ENCODE measurements around the gene SSH2.
A peak's percentile ranks its signal among the peaks of the same experiment; 100 is the strongest.
"Not testable (repeated sequence)": the region's sequence is repeated elsewhere in the genome, so short reads cannot be mapped to it uniquely, and the experiment has no call there.

SSH2 gene

GRCh38 chr17:29693751-29694150, 236.3 kb downstream of the SSH2 start:
- Mint-ChIP-seq H3K4me1 (peaks cover 18% of the 10 kb centered on the region), H3K36me3 (ENCODE audit: insufficient read depth) (peaks cover 27% of the 10 kb centered on the region), H3K27me3 (no peaks in the 10 kb centered on the region), H3K27ac (ENCODE audit: low read depth) (peak overlapping the region; percentile 46), H3K4me3 (no peak overlapping the region), H3K9me3 (no peaks in the 10 kb centered on the region)
- DNase-seq (ENCODE audit: low spot score in 2 of 2): no peak
- ATAC-seq (replicated peaks; ENCODE audit: extremely low read depth, poor library complexity, severe bottlenecking): no peak

GRCh38 chr17:29687596-29687995, 242.4 kb downstream of the SSH2 start:
- H3K4me1 Mint-ChIP-seq: peaks cover 20% of the 10 kb centered on the region
- H3K9me3 Mint-ChIP-seq: no peaks in the 10 kb centered on the region
- no peak overlapping the region for H3K4me3 Mint-ChIP-seq
- ATAC-seq (replicated peaks; ENCODE audit: extremely low read depth, poor library complexity, severe bottlenecking) (no peak), DNase-seq (ENCODE audit: low spot score in 2 of 2) (no peak)
- peaks cover 29% of the 10 kb centered on the region for H3K36me3 Mint-ChIP-seq (ENCODE audit: insufficient read depth)
- H3K27ac Mint-ChIP-seq (ENCODE audit: low read depth): no peak overlapping the region
- H3K27me3 Mint-ChIP-seq: no peaks in the 10 kb centered on the region

GRCh38 chr17:29686993-29687590, 242.9 kb downstream of the SSH2 start:
- DNase-seq (ENCODE audit: low spot score in 2 of 2): no peak
- no peak overlapping the region for H3K27ac Mint-ChIP-seq (ENCODE audit: low read depth)
- H3K9me3 Mint-ChIP-seq: no peaks in the 10 kb centered on the region
- H3K27me3 Mint-ChIP-seq: no peaks in the 10 kb centered on the region
- no peak overlapping the region for H3K4me3 Mint-ChIP-seq
- no peak for ATAC-seq (replicated peaks; ENCODE audit: extremely low read depth, poor library complexity, severe bottlenecking)
- H3K4me1 Mint-ChIP-seq: peaks cover 25% of the 10 kb centered on the region
- H3K36me3 Mint-ChIP-seq (ENCODE audit: insufficient read depth): peaks cover 33% of the 10 kb centered on the region

GRCh38 chr17:29683481-29683880, 246.5 kb downstream of the SSH2 start:
- Mint-ChIP-seq H3K9me3 (no peaks in the 10 kb centered on the region), H3K27me3 (no peaks in the 10 kb centered on the region), H3K36me3 (ENCODE audit: insufficient read depth) (peaks cover 47% of the 10 kb centered on the region), H3K4me3 (no peak overlapping the region), H3K27ac (ENCODE audit: low read depth) (peak overlapping the region; percentile 82), H3K4me1 (peaks cover 24% of the 10 kb centered on the region)
- ATAC-seq (replicated peaks; ENCODE audit: extremely low read depth, poor library complexity, severe bottlenecking) (no peak), DNase-seq (ENCODE audit: low spot score in 2 of 2) (no peak)

GRCh38 chr17:29682987-29683386, 247.0 kb downstream of the SSH2 start:
- peaks cover 50% of the 10 kb centered on the region for H3K36me3 Mint-ChIP-seq (ENCODE audit: insufficient read depth)
- H3K27ac Mint-ChIP-seq (ENCODE audit: low read depth): peak overlapping the region; percentile 82
- DNase-seq (ENCODE audit: low spot score in 2 of 2): no peak
- no peaks in the 10 kb centered on the region for H3K27me3 Mint-ChIP-seq
- H3K9me3 Mint-ChIP-seq: no peaks in the 10 kb centered on the region
- no peak for ATAC-seq (replicated peaks; ENCODE audit: extremely low read depth, poor library complexity, severe bottlenecking)
- no peak overlapping the region for H3K4me3 Mint-ChIP-seq
- H3K4me1 Mint-ChIP-seq: peaks cover 24% of the 10 kb centered on the region

- ATAC-seq (replicated peaks; ENCODE audit: extremely low read depth, poor library complexity, severe bottlenecking) (no peak), DNase-seq (ENCODE audit: low spot score in 2 of 2) (no peak)
- Mint-ChIP-seq H3K9me3 (no peaks in the 10 kb centered on the region), H3K27me3 (no peaks in the 10 kb centered on the region), H3K4me1 (peaks cover 24% of the 10 kb centered on the region), H3K27ac (ENCODE audit: low read depth) (peak overlapping the region; percentile 82), H3K36me3 (ENCODE audit: insufficient read depth) (peaks cover 49% of the 10 kb centered on the region), H3K4me3 (no peak overlapping the region)
Observed at GRCh38 chr17:29682054-29682453, 248.0 kb downstream of the SSH2 start.

- Mint-ChIP-seq H3K4me3 (no peak overlapping the region), H3K36me3 (ENCODE audit: insufficient read depth) (peaks cover 55% of the 10 kb centered on the region), H3K9me3 (no peaks in the 10 kb centered on the region), H3K27me3 (no peaks in the 10 kb centered on the region), H3K27ac (ENCODE audit: low read depth) (peak overlapping the region; percentile 44), H3K4me1 (peaks cover 12% of the 10 kb centered on the region)
- no peak for DNase-seq (ENCODE audit: low spot score in 2 of 2)
- no peak for ATAC-seq (replicated peaks; ENCODE audit: extremely low read depth, poor library complexity, severe bottlenecking)
Observed at GRCh38 chr17:29677824-29678223, 252.2 kb downstream of the SSH2 start.

- Mint-ChIP-seq H3K4me1 (peaks cover 7% of the 10 kb centered on the region), H3K27me3 (no peaks in the 10 kb centered on the region), H3K27ac (ENCODE audit: low read depth) (peak overlapping the region; percentile 44), H3K9me3 (no peaks in the 10 kb centered on the region), H3K4me3 (no peak overlapping the region), H3K36me3 (ENCODE audit: insufficient read depth) (peaks cover 56% of the 10 kb centered on the region)
- ATAC-seq (replicated peaks; ENCODE audit: extremely low read depth, poor library complexity, severe bottlenecking): no peak
- no peak for DNase-seq (ENCODE audit: low spot score in 2 of 2)
Observed at GRCh38 chr17:29677221-29677791, 252.7 kb downstream of the SSH2 start.

GRCh38 chr17:29675961-29676360, 254.1 kb downstream of the SSH2 start:
- not testable (repeated sequence) for H3K4me1 Mint-ChIP-seq; ATAC-seq (replicated peaks; ENCODE audit: extremely low read depth, poor library complexity, severe bottlenecking); H3K4me3 Mint-ChIP-seq; H3K27me3 Mint-ChIP-seq; H3K9me3 Mint-ChIP-seq; DNase-seq (ENCODE audit: low spot score in 2 of 2)
- H3K27ac Mint-ChIP-seq (ENCODE audit: low read depth): peak overlapping the region; percentile 81
- peaks cover 55% of the 10 kb centered on the region for H3K36me3 Mint-ChIP-seq (ENCODE audit: insufficient read depth)

GRCh38 chr17:29674281-29674680, 255.7 kb downstream of the SSH2 start:
- DNase-seq (ENCODE audit: low spot score in 2 of 2): no peak
- peaks cover 53% of the 10 kb centered on the region for H3K36me3 Mint-ChIP-seq (ENCODE audit: insufficient read depth)
- ATAC-seq (replicated peaks; ENCODE audit: extremely low read depth, poor library complexity, severe bottlenecking): no peak
- no peaks in the 10 kb centered on the region for H3K4me1 Mint-ChIP-seq
- no peak overlapping the region for H3K4me3 Mint-ChIP-seq
- H3K27ac Mint-ChIP-seq (ENCODE audit: low read depth): peak overlapping the region; percentile 64
- H3K27me3 Mint-ChIP-seq: no peaks in the 10 kb centered on the region
- H3K9me3 Mint-ChIP-seq: no peaks in the 10 kb centered on the region

- Mint-ChIP-seq H3K4me1 (no peaks in the 10 kb centered on the region), H3K9me3 (no peaks in the 10 kb centered on the region), H3K4me3 (no peak overlapping the region), H3K27me3 (no peaks in the 10 kb centered on the region), H3K27ac (ENCODE audit: low read depth) (no peak overlapping the region), H3K36me3 (ENCODE audit: insufficient read depth) (peaks cover 57% of the 10 kb centered on the region)
- ATAC-seq (replicated peaks; ENCODE audit: extremely low read depth, poor library complexity, severe bottlenecking) (no peak), DNase-seq (ENCODE audit: low spot score in 2 of 2) (no peak)
Observed at GRCh38 chr17:29671661-29672060, 258.4 kb downstream of the SSH2 start.

GRCh38 chr17:29669266-29669665, 260.8 kb downstream of the SSH2 start:
- no peak for ATAC-seq (replicated peaks; ENCODE audit: extremely low read depth, poor library complexity, severe bottlenecking)
- Mint-ChIP-seq H3K9me3 (no peaks in the 10 kb centered on the region), H3K27me3 (no peaks in the 10 kb centered on the region), H3K36me3 (ENCODE audit: insufficient read depth) (peaks cover 53% of the 10 kb centered on the region), H3K4me3 (no peak overlapping the region), H3K4me1 (no peaks in the 10 kb centered on the region), H3K27ac (ENCODE audit: low read depth) (no peak overlapping the region)
- no peak for DNase-seq (ENCODE audit: low spot score in 2 of 2)

- H3K4me1 Mint-ChIP-seq: no peaks in the 10 kb centered on the region
- H3K4me3 Mint-ChIP-seq: no peak overlapping the region
- ATAC-seq (replicated peaks; ENCODE audit: extremely low read depth, poor library complexity, severe bottlenecking): no peak
- no peaks in the 10 kb centered on the region for H3K9me3 Mint-ChIP-seq
- no peak for DNase-seq (ENCODE audit: low spot score in 2 of 2)
- no peak overlapping the region for H3K27ac Mint-ChIP-seq (ENCODE audit: low read depth)
- no peaks in the 10 kb centered on the region for H3K27me3 Mint-ChIP-seq
- H3K36me3 Mint-ChIP-seq (ENCODE audit: insufficient read depth): peaks cover 52% of the 10 kb centered on the region
Observed at GRCh38 chr17:29667969-29668368, 262.1 kb downstream of the SSH2 start.
